Upper lobe of left lung (tissue), 4 donors: ENCODE results near the gene SYT14.

Experiments used
- CTCF ChIP-seq, 6 experiments: fragments of 450-650 bp in 4 of 6; fragments of 200-600 bp in 2 of 6; sonication (generic) in 2 of 6; IDR thresholded peaks; one replicate each; pipeline ENCODE4 v1.5.1; 2016 to 2019; ENCODE audit warnings: antibody characterized with exemption in 6 of 6
- EP300 ChIP-seq, 4 donors: sonication (generic); formaldehyde crosslinking; IDR thresholded peaks; one replicate each; pipeline ENCODE4 v1.5.1; 2017; ENCODE audit warnings: antibody characterized with exemption in 4 of 4, control low read depth in 2 of 4
- POLR2A ChIP-seq, 4 donors: fragments of 450-650 bp; IDR thresholded peaks; one replicate each; pipeline ENCODE4 v1.5.1; 2016 to 2017; ENCODE audit warnings: antibody characterized with exemption in 4 of 4, mild to moderate bottlenecking in 2 of 4
- POLR2AphosphoS5 ChIP-seq, 2 donors: sonication (generic); formaldehyde crosslinking; IDR thresholded peaks; one replicate each; pipeline ENCODE4 v1.5.1; 2017; ENCODE audit warnings: antibody characterized with exemption in 2 of 2

GRCh38 chr1:210027994-210028393 lies 90.0 kb downstream of the SYT14 start:
- no peak for TF ChIP-seq CTCF (IDR thresholded peaks at IDR 0.05)
- no peak for TF ChIP-seq POLR2A (IDR thresholded peaks at IDR 0.05)
- TF ChIP-seq POLR2AphosphoS5 (IDR thresholded peaks at IDR 0.05), result no peak
- TF ChIP-seq EP300 (IDR thresholded peaks at IDR 0.05), result no peak
